ENCODE measurements around the gene TAF3. TPM values are rescaled to one million over a fixed set of nuclear protein-coding genes. Genes with fewer than 3 reads are reported as not detected.

Gene TAF3
- total RNA-seq, 1 donor from 2014 or later: 2.0 TPM

GRCh38 chr10:7876541-7877127 lies 58.3 kb downstream of the TAF3 start:
- DNase-seq: no peak

- no peak for DNase-seq
These were observed 62.8 kb downstream of the TAF3 start for GRCh38 chr10:7881119-7881518.

GRCh38 chr10:7886056-7886455 lies 67.8 kb downstream of the TAF3 start:
- no peak for DNase-seq

GRCh38 chr10:7887174-7887816 lies 69.0 kb downstream of the TAF3 start:
- DNase-seq: no peak

GRCh38 chr10:7889947-7890542 lies 71.7 kb downstream of the TAF3 start:
- no peak for DNase-seq

- DNase-seq: no peak
These were observed 72.5 kb downstream of the TAF3 start for GRCh38 chr10:7890781-7891180.

GRCh38 chr10:7891634-7892033 lies 73.3 kb downstream of the TAF3 start:
- DNase-seq: peak; percentile 55

- DNase-seq: no peak
These were observed 73.8 kb downstream of the TAF3 start for GRCh38 chr10:7892146-7892545.

- DNase-seq: no peak
These were observed 77.4 kb downstream of the TAF3 start for GRCh38 chr10:7895699-7896090.

GRCh38 chr10:7896297-7896696 lies 78.0 kb downstream of the TAF3 start:
- DNase-seq: no peak

GRCh38 chr10:7901256-7901655 lies 83.0 kb downstream of the TAF3 start:
- DNase-seq: no peak

- DNase-seq: no peak
These were observed 84.1 kb downstream of the TAF3 start for GRCh38 chr10:7902413-7902812.

GRCh38 chr10:7903851-7904250 lies 85.5 kb downstream of the TAF3 start:
- DNase-seq: no peak

- no peak for DNase-seq
These were observed 87.8 kb downstream of the TAF3 start for GRCh38 chr10:7906128-7906527.

GRCh38 chr10:7908541-7909210 lies 90.4 kb downstream of the TAF3 start:
- DNase-seq: no peak

GRCh38 chr10:7913126-7913872 lies 95.0 kb downstream of the TAF3 start:
- peak; percentile 22 for DNase-seq

GRCh38 chr10:7915923-7916536 lies 97.7 kb downstream of the TAF3 start:
- DNase-seq: peak; percentile 39

- no peak for DNase-seq
These were observed 99.4 kb downstream of the TAF3 start for GRCh38 chr10:7917736-7918135.

GRCh38 chr10:7922707-7923106 lies 104.4 kb downstream of the TAF3 start:
- no peak for DNase-seq

- no peak for DNase-seq
These were observed 110.2 kb downstream of the TAF3 start for GRCh38 chr10:7928536-7928935.

- peak; percentile 47 for DNase-seq
These were observed 114.2 kb downstream of the TAF3 start for GRCh38 chr10:7932301-7933036.

- no peak for DNase-seq
These were observed 115.0 kb downstream of the TAF3 start for GRCh38 chr10:7933262-7933661.

Data from dermis blood vessel endothelial cell (primary cell).